HG03025 (cell line): ENCODE results near the gene ATP2C2.

Source experiments
- ATAC-seq: cut with Tn5 transposase; IDR thresholded peaks from one replicate; pipeline ENCODE4 v1.9.1; 2021; ENCODE audit warnings: mild to moderate bottlenecking, moderate library complexity; ENCODE audit not compliant: unreplicated experiment, low FRiP score

Gene ATP2C2

DNA sequence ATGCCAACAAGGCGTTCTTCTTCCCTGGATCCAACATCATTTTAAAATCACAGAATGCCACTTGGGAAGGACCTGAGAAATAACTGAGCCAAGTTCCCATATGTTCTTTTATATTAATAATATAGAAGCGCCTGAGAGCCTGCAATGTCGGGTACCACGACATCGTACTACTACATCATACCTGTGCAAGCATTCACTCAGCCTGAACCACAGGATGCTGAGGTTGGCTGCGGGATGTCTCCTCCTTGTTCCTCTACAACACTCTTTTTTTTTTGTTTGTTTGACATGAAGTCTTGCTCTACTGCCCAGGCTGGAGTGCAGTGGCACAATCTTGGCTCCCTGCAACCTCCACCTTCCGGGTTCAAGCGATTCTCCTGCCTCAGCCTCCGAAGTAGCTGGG lies 2.1 kb upstream of the ATP2C2 start:
- ATAC-seq = no peak

DNA sequence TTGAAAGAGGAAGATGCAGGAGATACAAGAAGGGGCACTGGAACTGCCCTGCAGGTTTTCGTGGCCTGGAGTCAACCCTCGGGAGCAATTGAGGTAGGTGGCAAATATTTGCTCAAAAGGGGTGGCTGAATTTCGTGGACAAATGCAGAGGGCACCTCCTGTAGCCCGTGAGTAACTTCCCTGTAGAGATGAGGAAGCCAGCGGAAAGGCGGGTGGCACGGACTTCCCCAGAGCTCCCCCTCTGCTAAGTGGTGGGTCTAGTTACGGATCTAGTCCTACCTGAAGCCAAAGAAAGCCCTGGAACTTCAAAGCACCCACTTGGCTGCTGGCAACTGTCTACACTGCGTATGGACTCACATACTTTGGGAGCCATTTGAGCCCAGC lies 1.0 kb upstream of the ATP2C2 start:
- ATAC-seq = no peak

DNA sequence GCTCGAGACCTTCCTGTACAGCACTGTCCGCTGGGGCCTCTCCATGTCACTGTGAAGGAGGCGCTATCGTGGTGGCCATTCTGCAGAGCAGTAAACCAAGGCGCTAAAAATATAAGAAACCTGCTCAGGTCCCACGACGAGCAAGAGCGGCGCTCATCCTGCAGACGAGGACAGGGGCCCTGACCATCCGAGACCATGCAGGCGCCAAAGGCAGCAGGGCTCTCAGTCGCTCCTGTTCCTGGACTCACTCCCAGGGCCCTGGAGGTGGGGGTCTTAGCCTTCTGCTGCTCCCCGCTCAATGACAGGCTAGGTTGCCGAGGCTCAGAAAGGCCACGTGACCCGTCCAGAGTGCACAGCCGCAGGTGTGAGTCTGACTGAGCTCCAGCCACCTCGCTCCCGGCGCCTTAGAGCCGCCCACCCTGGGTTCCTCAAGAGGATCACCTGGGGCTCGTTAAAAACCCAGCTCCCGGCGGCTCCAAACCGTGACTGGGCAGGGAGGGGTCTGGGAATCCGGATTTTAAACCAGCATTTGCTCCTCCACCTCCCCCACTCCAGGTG lies 509 bp upstream of the ATP2C2 start:
- ATAC-seq = no peak

DNA sequence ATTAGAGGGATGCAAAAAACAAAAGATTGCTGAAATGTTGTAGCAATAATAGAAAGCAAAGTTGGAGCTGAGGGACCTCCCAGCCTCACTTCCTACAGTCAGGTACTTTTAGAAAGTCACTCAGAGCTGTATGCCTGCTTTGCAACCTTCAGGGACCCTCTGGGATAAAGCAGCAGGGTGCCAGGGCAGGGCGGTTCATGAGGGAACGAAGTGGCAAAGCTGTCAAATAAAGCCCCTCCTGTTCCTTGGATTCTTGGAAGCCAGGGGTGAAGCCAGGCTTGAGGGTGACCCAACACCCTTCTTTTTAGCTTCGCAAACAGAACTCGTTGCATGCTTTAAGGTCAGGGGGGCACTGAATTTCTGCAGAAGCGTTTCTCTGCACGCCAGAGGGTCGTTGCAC lies 767 bp downstream of the ATP2C2 start:
- no peak for ATAC-seq

DNA sequence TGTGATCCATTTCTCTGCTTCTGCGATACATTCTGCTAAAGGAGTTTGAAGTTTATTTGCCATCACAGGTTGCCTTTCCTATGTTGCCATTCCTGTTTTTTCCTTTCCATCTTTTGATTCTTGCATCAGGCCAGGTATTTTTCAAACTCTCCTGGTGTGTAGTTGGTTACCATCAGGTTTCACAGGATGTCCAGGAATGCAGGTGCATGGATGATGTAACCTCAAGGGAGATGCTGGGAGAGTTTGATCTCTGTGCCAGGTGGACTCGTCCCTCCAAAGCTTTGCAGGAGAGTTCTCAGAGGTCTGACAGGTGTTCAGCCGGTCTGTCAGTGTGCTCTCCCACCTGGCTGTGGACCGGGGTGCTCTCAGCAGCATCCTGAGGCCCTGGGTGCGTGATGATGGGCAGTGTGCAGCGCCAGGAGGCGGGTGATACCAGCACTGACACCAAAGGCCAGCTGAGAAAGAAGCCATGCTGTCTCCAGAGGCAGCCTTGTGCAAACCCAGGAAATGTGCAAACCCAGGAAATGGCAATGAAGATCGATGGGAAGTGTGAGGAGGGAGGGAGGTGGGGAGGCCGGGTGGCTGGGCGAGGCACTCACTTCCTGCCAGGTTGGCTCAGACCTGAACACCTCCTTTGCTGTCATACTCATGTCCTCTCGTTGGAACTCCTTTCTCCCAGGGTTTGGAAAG lies 1.7 kb downstream of the ATP2C2 start:
- ATAC-seq = no peak

DNA sequence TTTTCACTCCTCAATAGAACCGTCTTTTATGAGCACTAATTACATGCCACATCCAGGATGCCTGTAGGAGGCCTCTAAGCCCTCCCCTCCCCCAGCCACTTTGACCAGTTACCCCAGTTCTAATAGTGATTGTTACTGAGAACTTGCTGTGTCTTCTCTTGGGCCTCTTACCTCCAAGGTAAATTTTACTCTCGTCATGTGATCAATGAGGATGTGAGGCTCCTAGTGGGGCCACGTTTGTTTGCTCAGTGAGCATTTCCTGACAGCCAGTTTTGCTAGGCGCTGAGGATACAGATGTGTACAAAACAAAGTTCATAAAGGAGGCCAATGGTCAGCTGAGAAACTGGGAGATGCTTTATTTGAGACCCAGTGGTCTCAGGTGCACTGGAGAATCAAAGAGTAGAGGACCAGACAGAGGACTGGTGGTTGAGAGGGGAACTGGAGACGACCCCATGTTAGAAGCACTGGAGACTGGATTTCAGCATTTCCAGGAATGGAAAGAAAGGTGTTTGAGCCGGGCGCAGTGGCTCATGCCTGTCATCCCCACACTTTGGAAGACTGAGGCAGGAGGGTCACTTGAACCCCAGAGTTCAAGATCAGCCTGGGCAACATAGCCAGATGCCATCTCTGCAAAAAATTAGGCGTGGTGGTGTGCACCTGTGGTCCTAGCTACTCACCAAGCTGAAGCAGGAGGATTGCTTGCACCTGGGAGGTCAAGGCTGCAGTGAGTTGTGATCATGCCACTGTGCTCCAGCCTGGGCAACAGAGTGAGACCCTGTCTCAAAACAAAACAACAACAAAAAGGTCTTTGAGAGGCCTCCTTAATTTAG lies 2.6 kb downstream of the ATP2C2 start:
- no peak for ATAC-seq

DNA sequence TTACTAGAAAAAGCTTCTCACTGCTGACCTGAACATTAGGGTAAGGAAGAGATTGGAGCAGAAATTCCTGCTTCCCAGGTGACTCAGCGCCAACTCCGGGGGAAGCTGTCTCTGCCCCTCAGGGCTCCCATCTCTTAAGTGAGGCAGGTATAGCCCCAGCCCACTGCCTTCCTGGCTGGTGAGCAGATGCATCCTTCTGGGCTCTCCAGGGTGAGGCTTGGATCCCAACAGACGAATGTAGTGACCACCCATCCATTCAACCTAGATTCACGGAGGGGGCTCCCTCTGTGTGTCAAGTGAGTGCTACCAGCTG lies 3.2 kb downstream of the ATP2C2 start:
- ATAC-seq = no peak

DNA sequence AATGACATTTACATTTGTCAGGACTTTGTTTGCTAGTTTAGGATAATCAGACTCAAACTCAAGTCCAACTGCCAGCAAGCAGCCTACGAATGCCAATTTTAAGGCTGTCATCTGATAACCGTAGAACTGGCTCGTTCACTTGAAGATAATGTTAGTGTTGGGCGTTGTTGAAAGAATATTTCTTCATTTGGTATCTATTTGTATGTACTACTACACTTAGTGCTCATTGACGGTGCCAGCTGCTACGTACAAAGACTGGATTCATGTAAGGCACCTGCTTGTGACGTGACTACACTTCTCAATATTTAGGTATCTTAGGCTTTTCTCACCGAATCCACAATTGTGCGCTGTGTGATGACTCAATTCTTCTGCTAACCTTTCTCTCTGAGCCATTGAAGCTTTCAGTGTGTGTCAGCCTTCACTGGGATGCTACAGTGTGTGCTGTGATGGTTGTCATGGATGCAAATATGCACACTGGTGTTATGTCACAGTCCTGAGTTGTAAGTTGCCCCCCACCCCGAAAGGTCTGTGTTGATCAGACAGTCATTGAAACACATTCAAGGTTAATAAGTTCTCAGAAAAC lies 5.7 kb downstream of the ATP2C2 start:
- no peak for ATAC-seq

DNA sequence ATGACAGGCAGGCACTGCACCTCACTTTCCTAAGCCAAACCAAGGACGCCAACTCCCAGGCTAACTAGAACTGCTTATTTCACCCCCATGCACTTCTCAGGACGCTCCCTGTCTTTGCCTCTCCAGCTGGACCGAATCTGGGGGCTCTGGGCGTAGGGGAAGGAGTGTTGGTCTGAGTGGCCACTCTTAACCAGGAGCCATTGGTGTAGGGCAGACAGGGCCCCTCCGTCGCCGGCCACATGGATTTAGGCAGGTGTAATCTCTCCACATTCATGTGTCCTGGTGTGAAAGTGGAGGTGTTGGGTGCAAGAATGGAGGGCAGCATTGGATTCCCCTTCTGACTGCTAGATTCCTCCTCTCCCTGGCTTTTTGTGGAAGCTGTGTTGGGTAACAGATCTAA lies 9.8 kb downstream of the ATP2C2 start:
- ATAC-seq = no peak

DNA sequence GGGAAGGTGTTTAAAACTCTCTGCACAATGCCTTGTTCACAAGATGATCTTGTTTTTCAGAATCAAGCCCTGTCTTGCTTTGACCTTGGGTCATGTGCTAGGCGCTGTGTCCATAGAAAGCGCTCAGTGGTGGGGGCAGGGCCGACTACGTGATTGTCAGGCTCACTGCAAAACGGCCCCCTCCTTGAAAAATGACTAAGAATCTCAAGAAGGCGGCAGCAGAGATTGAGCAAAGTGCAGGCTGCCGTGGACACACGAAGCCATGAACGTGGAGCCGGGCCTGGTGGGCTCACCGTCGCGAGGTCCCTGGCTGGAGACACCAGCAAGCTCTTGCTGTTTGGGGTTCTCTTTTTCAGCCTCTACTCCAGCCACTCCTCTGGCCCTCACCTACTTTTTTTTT lies 10.2 kb downstream of the ATP2C2 start:
- no peak for ATAC-seq

DNA sequence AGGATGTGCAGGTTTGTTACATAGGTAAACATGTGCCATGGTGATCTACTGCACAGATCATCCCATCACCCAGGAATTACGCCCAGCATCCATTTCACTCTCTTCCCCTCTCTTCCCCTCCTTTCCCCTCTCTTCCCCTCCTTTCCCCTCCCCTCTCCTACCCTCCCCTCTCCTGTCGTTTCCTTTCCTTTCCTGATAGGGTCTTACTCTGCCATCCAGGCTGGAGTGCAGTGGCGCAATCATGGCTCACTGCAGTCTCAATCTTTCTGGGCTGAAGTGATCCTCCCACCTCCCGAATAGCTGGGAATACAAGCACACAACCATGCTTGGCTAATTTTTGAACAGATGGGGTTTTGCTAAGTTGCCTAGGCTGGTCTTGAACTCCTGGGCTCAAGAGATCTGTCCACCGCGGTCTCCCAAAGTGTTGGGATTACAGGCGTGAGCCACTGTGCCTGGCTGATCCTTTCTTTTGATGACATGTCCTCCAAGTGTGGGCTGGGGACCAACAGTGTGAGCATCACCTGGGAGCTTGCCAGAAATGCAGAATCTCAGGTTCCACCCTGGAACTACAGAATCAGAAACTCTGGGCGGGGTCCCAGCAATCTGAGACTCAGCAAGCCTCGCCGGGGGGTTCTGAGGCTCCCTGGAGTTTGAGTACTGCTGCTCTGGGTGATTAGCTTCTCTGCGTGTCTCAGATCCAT lies 10.8 kb downstream of the ATP2C2 start:
- no peak for ATAC-seq

DNA sequence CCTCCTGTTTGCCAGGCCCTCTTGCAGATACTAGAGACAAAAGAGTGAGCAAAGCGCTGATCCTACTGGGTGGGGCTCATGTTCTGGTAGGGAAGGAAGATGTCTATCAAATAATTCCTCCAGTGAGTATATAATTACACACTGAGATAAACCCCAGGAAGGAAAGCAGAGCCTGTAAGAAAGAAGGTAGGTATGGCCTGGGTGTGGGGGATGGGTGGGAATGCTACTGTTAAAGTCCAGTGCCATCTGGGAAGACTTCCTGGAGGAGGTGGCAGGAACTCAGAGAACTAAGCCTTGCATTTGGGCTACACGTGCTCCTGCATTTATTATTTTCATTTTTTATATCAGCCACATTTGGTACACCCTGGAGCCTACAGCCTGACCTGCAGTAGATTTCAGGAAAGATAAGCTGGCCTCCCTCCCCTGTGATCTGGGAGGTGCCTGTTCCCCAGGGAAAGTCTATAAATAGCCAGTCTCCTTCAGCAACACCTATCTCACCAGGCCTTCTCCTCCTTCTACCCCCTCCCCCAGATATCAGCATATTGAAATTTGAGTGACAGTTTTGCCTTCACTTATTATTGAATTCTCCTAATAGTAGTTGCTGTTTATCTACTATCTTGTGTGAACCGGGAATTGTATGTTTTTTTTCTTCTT lies 11.5 kb downstream of the ATP2C2 start:
- no peak for ATAC-seq

DNA sequence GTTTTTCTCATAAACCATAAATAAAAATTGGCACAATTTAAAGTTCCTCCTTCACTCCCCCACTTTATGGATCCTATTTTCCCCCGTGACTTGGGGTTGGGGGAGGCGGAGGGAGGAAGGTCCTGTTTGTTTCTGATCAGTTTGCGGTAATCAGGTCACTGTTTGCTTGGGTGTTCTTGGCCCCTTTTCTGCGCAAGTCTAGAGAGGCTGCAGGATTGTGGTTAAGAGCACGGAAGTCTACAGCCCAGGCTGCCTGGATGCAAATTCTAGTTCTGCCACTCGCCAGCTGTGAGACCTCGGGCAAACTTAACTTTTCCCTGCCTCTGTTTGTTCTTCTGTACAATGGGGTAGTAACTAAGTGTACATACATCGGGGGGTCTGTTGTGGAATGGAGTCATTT lies 12.1 kb downstream of the ATP2C2 start:
- ATAC-seq = no peak

DNA sequence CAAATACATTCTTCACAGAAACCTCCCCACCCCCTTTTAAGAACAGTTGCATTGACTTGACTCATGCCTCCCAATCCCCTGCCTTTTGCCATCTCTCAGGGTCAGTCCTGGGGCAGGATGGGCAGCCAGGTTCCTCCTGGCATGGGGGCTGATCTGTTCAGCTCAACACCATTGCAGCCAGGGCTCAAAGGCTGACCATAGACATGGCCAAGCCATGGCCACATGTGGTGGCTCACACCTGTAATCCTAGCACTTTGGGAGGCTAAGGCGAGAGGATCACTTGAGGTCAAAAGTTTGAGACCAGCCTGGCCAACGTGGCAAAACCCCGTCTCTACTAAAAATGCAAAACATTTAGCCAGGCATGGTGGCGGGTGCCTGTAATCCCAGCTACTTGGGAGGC lies 14.1 kb downstream of the ATP2C2 start:
- no peak for ATAC-seq

DNA sequence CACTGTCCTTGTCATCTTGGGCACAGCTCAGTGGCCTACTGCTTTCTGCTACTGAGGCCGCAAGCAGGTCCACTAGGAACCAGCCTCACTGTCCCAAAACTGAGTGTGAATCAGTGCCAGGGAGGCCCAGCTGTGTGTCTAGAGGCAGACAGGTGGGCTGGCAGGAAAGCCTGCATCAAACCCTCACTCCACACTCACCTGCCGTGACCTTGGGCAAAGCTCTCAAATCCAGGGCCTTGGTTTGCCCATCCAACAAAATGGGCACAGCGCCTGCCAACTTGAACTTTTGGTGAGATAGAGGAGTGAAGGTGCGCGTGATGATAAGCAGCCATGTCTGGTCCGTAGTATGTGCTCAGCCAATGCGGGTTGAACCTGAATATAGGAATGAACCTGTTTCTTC lies 14.8 kb downstream of the ATP2C2 start:
- ATAC-seq = no peak

DNA sequence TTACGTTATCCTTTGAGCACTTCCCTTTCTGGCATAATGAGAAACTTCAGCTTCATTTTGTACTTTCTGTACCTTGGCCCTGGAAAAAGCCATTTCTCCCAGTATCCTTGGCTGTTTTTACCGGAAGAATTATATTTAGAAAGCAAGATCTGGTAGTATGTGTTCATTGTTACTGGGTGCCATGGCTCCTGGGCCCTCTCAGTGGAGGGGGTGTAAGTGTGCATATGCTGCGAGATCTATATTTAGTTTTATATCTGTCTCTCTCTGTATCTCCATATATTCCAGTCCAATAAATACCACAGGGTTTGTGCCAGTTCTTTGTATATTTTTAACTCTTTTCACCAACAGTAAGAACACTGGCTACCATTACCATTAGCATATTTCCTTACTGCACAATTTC lies 17.7 kb downstream of the ATP2C2 start:
- ATAC-seq = no peak

DNA sequence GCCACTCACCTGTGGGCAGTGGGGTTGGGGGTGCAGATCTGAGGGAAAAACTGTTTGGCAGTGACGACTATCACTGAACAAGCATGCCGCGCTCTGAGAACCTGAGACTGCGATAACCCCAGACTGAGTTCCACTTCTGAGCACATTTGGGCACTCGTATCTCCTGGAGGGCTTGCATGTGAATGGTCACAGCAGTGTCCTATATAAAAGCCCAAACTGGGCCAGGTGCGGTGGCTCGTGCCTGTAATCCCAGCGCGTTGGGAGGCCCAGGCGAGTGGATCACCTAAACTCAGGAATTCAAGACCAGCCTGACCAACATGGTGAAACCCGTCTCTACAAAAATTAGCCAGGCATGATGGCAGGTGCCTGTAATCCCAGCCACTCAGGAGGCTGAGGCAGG lies 18.7 kb downstream of the ATP2C2 start:
- ATAC-seq = no peak

DNA sequence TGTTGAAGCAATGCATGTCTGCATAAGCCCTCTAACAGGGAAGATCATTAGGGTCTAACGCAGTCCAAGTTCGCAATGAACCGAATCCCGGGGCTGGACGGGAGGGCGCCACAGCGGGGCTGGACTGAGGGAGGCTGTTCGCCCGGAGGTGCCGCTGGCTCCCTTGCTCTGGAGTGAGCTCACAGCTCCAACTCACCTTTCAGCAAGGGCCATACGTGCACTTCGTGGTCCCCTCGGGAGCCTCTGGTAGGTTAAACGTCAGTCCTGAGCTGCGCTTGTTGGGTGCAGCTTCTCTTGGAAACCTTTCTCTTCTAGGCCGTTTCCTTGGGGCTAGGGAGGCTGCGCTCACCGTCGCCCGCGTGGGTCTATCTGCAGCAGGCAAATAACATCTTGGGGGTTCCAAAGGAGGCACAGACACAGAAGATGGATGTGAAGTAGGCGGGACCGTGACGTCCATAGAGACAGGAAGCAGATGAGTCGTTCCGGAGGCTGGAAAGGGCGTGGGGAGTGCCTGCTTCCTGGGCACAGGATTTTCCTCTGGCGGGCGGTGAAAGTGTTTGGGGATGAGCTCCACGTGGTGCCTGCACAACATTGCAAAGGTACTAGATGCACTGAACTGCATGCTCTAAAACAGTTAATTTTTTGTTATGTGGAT lies 21.9 kb downstream of the ATP2C2 start:
- no peak for ATAC-seq

DNA sequence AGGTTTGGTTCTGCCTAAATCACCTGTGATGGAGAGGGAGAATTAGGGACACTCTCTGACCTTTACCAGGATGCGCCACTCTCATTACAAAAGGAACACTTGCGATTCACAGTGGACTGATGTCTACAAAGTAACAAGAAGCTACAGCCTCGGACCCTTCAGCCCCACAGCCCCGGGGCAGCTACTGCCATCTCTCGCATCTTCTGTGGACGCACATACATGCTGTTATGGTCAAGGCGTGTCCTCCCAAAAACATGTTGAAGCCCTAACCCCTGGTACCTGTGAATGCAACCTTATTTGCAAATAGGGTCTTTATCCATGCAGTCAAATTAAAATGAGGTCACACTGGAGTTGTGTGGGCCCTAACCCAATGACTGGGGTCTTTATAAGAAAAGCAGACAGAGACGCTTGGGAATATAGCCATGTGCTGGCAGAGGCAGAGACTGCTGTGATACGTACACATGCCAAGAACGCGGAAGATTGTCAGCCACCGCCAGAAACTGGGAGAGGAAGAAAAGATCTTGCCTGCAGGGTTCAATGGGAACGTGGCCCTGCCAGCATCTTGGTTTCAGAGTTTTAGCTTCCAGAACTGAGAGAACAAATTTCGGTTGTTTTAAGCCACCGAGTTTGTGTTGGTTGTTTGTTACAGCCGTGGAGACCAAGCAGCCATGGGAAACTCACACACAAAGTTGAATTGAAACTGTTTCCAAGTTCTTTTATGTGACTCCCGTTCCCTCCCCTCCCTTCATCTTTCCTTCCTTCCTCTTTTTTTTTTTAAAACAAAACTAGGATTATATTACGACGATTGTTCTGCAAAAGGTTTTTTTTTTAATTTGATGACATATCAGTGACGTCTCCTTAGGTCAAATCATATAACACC lies 23.1 kb downstream of the ATP2C2 start:
- no peak for ATAC-seq
